Measurements from ENCODE around the gene ATOH8. TPM values are rescaled to one million over a fixed set of nuclear protein-coding genes. Genes with fewer than 3 reads are reported as not detected.

The ATOH8 gene
- total and polyA plus RNA-seq, 2 experiments from 2014 or later: 4.8 to 10.6 TPM

- no peak overlapping the region for H3K27ac ChIP-seq
- H3K36me3 ChIP-seq: no peaks in the 10 kb centered on the region
- no peak for TF ChIP-seq CTCF (IDR thresholded peaks at IDR 0.05; ENCODE audit: low read depth, low read length)
- H3K27me3 ChIP-seq: no peaks in the 10 kb centered on the region
- no peaks in the 10 kb centered on the region for H3K4me1 ChIP-seq (ENCODE audit: low read depth)
- DNase-seq (ENCODE audit: low read depth in 1 of 2, low spot score in 1 of 2): no peak
- H3K9me3 ChIP-seq (ENCODE audit: low read depth): no peaks in the 10 kb centered on the region
- no peak overlapping the region for H3K4me3 ChIP-seq
Observed at GRCh38 chr2:85730686-85731230, 23.0 kb upstream of the ATOH8 start.

GRCh38 chr2:85731606-85732005 is 22.2 kb upstream of the ATOH8 start:
- no peaks in the 10 kb centered on the region for H3K27me3 ChIP-seq
- H3K27ac ChIP-seq: no peak overlapping the region
- H3K4me3 ChIP-seq: no peak overlapping the region
- DNase-seq (ENCODE audit: low read depth in 1 of 2, low spot score in 1 of 2): no peak
- no peaks in the 10 kb centered on the region for H3K9me3 ChIP-seq (ENCODE audit: low read depth)
- H3K36me3 ChIP-seq: no peaks in the 10 kb centered on the region
- no peak for TF ChIP-seq CTCF (IDR thresholded peaks at IDR 0.05; ENCODE audit: low read depth, low read length)
- H3K4me1 ChIP-seq (ENCODE audit: low read depth): no peaks in the 10 kb centered on the region

GRCh38 chr2:85732467-85733120 is 21.2 kb upstream of the ATOH8 start:
- Histone ChIP-seq H3K27me3 (no peaks in the 10 kb centered on the region), H3K9me3 (ENCODE audit: low read depth) (no peaks in the 10 kb centered on the region), H3K4me3 (no peak overlapping the region), H3K27ac (no peak overlapping the region), H3K36me3 (no peaks in the 10 kb centered on the region), H3K4me1 (ENCODE audit: low read depth) (no peaks in the 10 kb centered on the region)
- no peak for DNase-seq (ENCODE audit: low read depth in 1 of 2, low spot score in 1 of 2)
- no peak for TF ChIP-seq CTCF (IDR thresholded peaks at IDR 0.05; ENCODE audit: low read depth, low read length)

- no peak overlapping the region for H3K4me3 ChIP-seq
- DNase-seq (ENCODE audit: low read depth in 1 of 2, low spot score in 1 of 2): no peak
- H3K36me3 ChIP-seq: no peaks in the 10 kb centered on the region
- no peaks in the 10 kb centered on the region for H3K27me3 ChIP-seq
- H3K27ac ChIP-seq: no peak overlapping the region
- no peaks in the 10 kb centered on the region for H3K4me1 ChIP-seq (ENCODE audit: low read depth)
- no peaks in the 10 kb centered on the region for H3K9me3 ChIP-seq (ENCODE audit: low read depth)
- no peak for TF ChIP-seq CTCF (IDR thresholded peaks at IDR 0.05; ENCODE audit: low read depth, low read length)
Observed at GRCh38 chr2:85733121-85733960, 20.4 kb upstream of the ATOH8 start.

- H3K27ac ChIP-seq: no peak overlapping the region
- H3K27me3 ChIP-seq: no peaks in the 10 kb centered on the region
- no peaks in the 10 kb centered on the region for H3K4me1 ChIP-seq (ENCODE audit: low read depth)
- H3K4me3 ChIP-seq: no peak overlapping the region
- DNase-seq (ENCODE audit: low read depth in 1 of 2, low spot score in 1 of 2): no peak
- no peaks in the 10 kb centered on the region for H3K36me3 ChIP-seq
- TF ChIP-seq CTCF (IDR thresholded peaks at IDR 0.05; ENCODE audit: low read depth, low read length): no peak
- no peaks in the 10 kb centered on the region for H3K9me3 ChIP-seq (ENCODE audit: low read depth)
Observed at GRCh38 chr2:85734015-85734414, 19.8 kb upstream of the ATOH8 start.

Measured in cardiac muscle cell (in vitro differentiated cells and primary cell).